NB4 (cell line): ENCODE results near the gene DNAH7.

Experiments used
- DNase-seq: peaks from one replicate; pipeline ENCODE4 v3.0.0; 2010; ENCODE audit warnings: low read depth
- H3K4me3 ChIP-seq: one replicate; pipeline ENCODE4 v1.5.1; 2011; ENCODE audit warnings: mild to moderate bottlenecking, low read depth, low read length, moderate library complexity
- CTCF ChIP-seq: IDR thresholded peaks from one replicate; pipeline ENCODE4 v1.5.1; 2012; ENCODE audit warnings: low read depth, low read length
- MAX ChIP-seq: IDR thresholded peaks from 2 replicates; pipeline ENCODE4 v1.6.1; 2011; ENCODE audit warnings: low read depth, low read length
- MYC ChIP-seq: IDR thresholded peaks from 2 replicates; pipeline ENCODE4 v1.6.1; 2011; ENCODE audit warnings: low read depth, low read length
- POLR2A ChIP-seq: IDR thresholded peaks from 2 replicates; pipeline ENCODE4 v1.6.1; 2011; ENCODE audit warnings: mild to moderate bottlenecking; ENCODE audit not compliant: insufficient read length; ENCODE audit errors: extremely low read depth

Gene DNAH7

GRCh38 chr2:195984923-195985726 is 83.5 kb downstream of the DNAH7 start:
- TF ChIP-seq MAX, result no peak
- TF ChIP-seq MYC, result no peak
- no peak for TF ChIP-seq CTCF
- no peak for TF ChIP-seq POLR2A
- no peak for DNase-seq
- no peak overlapping the region for H3K4me3 ChIP-seq

GRCh38 chr2:195967336-195967735 is 101.3 kb downstream of the DNAH7 start:
- no peak for DNase-seq
- no peak for TF ChIP-seq POLR2A
- TF ChIP-seq CTCF, result no peak
- TF ChIP-seq MYC, result no peak
- TF ChIP-seq MAX, result no peak
- H3K4me3 ChIP-seq, result no peak overlapping the region

- peak; percentile 77 for DNase-seq
- TF ChIP-seq MAX, result no peak
- TF ChIP-seq POLR2A, result no peak
- H3K4me3 ChIP-seq, result no peak overlapping the region
Measured at GRCh38 chr2:195961873-195962272, 106.8 kb downstream of the DNAH7 start.

- no peak for TF ChIP-seq MYC
- no peak for TF ChIP-seq MAX
- TF ChIP-seq POLR2A, result no peak
- no peak for TF ChIP-seq CTCF
- DNase-seq, result no peak
- no peak overlapping the region for H3K4me3 ChIP-seq
Measured at GRCh38 chr2:195959341-195959740, 109.3 kb downstream of the DNAH7 start.

- no peak for DNase-seq
- TF ChIP-seq CTCF, result no peak
- no peak for TF ChIP-seq MYC
- TF ChIP-seq POLR2A, result no peak
- no peak for TF ChIP-seq MAX
- no peak overlapping the region for H3K4me3 ChIP-seq
Measured at GRCh38 chr2:195956725-195957124, 111.9 kb downstream of the DNAH7 start.

- H3K4me3 ChIP-seq, result no peak overlapping the region
- DNase-seq, result no peak
- TF ChIP-seq POLR2A (no peak), MYC (no peak), CTCF (no peak), MAX (no peak)
Measured at GRCh38 chr2:195945056-195945455, 123.6 kb downstream of the DNAH7 start.
